MM.1S (cell line): ENCODE measurements around the gene FKBP7.

Experiments used
- DNase-seq: peaks from one replicate; pipeline ENCODE4 v3.0.0-alpha.2; 2015
- H2AFZ ChIP-seq: fragments of 300-600 bp; sonication (generic); 2 replicates; pipeline ENCODE4 v1.6.0; 2016; ENCODE audit warnings: antibody characterized with exemption, low read length
- H3F3A ChIP-seq: fragments of 300-600 bp; sonication (generic); 2 replicates; pipeline ENCODE4 v1.6.1; 2016; ENCODE audit warnings: mild to moderate bottlenecking, antibody characterized with exemption, low read length, moderate library complexity, mixed read lengths; ENCODE audit not compliant: insufficient read depth
- H3K27ac ChIP-seq: fragments of 300-600 bp; sonication (generic); 2 replicates; pipeline ENCODE4 v1.5.1; 2016; ENCODE audit warnings: mild to moderate bottlenecking, low read length
- H3K27me3 ChIP-seq: fragments of 300-600 bp; sonication (generic); replicated peaks from 2 replicates; pipeline ENCODE4 v1.6.0; 2016; ENCODE audit warnings: low read length; ENCODE audit not compliant: insufficient read depth
- H3K36me3 ChIP-seq: fragments of 300-600 bp; sonication (generic); replicated peaks from 2 replicates; pipeline ENCODE4 v1.6.1; 2016; ENCODE audit warnings: mild to moderate bottlenecking, low read length, mixed read lengths; ENCODE audit not compliant: insufficient read depth
- H3K4me1 ChIP-seq: fragments of 300-600 bp; sonication (generic); 2 replicates; pipeline ENCODE4 v1.6.1; 2016; ENCODE audit warnings: low read length, mixed read lengths
- H3K4me2 ChIP-seq: fragments of 300-600 bp; sonication (generic); 2 replicates; pipeline ENCODE4 v1.6.0; 2016; ENCODE audit warnings: low read depth, low read length
- H3K4me3 ChIP-seq: fragments of 300-600 bp; sonication (generic); 2 replicates; pipeline ENCODE4 v1.5.1; 2016; ENCODE audit warnings: low read length, mixed read lengths
- H3K79me2 ChIP-seq: fragments of 300-600 bp; sonication (generic); 2 replicates; pipeline ENCODE4 v1.6.1; 2016; ENCODE audit warnings: mixed run types, low read length, mixed read lengths
- H3K9ac ChIP-seq: fragments of 300-600 bp; sonication (generic); 2 replicates; pipeline ENCODE4 v1.6.1; 2016; ENCODE audit warnings: low read length, mixed read lengths
- H3K9me2 ChIP-seq: fragments of 300-600 bp; sonication (generic); replicated peaks from 2 replicates; pipeline ENCODE4 v1.6.1; 2016; ENCODE audit warnings: mild to moderate bottlenecking, low read length, mixed read lengths; ENCODE audit not compliant: insufficient read depth
- H3K9me3 ChIP-seq: fragments of 300-600 bp; sonication (generic); replicated peaks from 2 replicates; pipeline ENCODE4 v1.6.1; 2016; ENCODE audit warnings: mild to moderate bottlenecking, low read length, mixed read lengths; ENCODE audit not compliant: insufficient read depth
- H4K20me1 ChIP-seq: fragments of 300-600 bp; sonication (generic); 2 replicates; pipeline ENCODE4 v1.6.1; 2016; ENCODE audit warnings: mild to moderate bottlenecking, low read length, moderate library complexity, mixed read lengths; ENCODE audit not compliant: insufficient read depth
- CTCF ChIP-seq: fragments of 300-600 bp; sonication (generic); IDR thresholded peaks from 2 replicates; pipeline ENCODE4 v1.5.1; 2016; ENCODE audit warnings: antibody characterized with exemption, low read length, mixed read lengths
- EZH2 ChIP-seq: fragments of 300-600 bp; sonication (generic); optimal IDR thresholded peaks from 2 replicates; pipeline ENCODE3; 2017; ENCODE audit warnings: low read depth, mild to moderate bottlenecking, antibody characterized with exemption, low read length, mixed read lengths
- EZH2phosphoT487 ChIP-seq: fragments of 300-600 bp; sonication (generic); IDR thresholded peaks from 2 replicates; pipeline ENCODE4 v1.6.1; 2018; ENCODE audit warnings: antibody characterized with exemption, low read length

The FKBP7 gene

GRCh38 chr2:178469219-178469849, 9.1 kb downstream of the FKBP7 start:
- Histone ChIP-seq H3K9ac (no peak overlapping the region), H3K9me3 (no peaks in the 10 kb centered on the region), H3K36me3 (no peaks in the 10 kb centered on the region), H3K27ac (no peak overlapping the region), H3K79me2 (no peaks in the 10 kb centered on the region), H3K27me3 (no peaks in the 10 kb centered on the region), H3K4me1 (no peaks in the 10 kb centered on the region), H3F3A (no peaks in the 10 kb centered on the region), H3K4me3 (no peak overlapping the region), H2AFZ (no peak overlapping the region), H3K9me2 (no peaks in the 10 kb centered on the region), H3K4me2 (no peak overlapping the region), H4K20me1 (no peaks in the 10 kb centered on the region)
- TF ChIP-seq EZH2 (no peak), CTCF (no peak), EZH2phosphoT487 (no peak)
- DNase-seq = no peak

- no peaks in the 10 kb centered on the region for H3K9me3 ChIP-seq
- H3F3A ChIP-seq = 0 out of 2 replicates have a peak, but pooled peaks cover under 1% of the 10 kb centered on the region
- no peak for TF ChIP-seq EZH2
- no peak for TF ChIP-seq EZH2phosphoT487
- TF ChIP-seq CTCF = no peak
- H3K9me2 ChIP-seq = no peaks in the 10 kb centered on the region
- H3K27me3 ChIP-seq = no peaks in the 10 kb centered on the region
- no peaks in the 10 kb centered on the region for H3K79me2 ChIP-seq
- H3K9ac ChIP-seq = no peak overlapping the region
- no peak overlapping the region for H2AFZ ChIP-seq
- H3K4me3 ChIP-seq = no peak overlapping the region
- no peak overlapping the region for H3K4me2 ChIP-seq
- no peaks in the 10 kb centered on the region for H3K36me3 ChIP-seq
- no peaks in the 10 kb centered on the region for H3K4me1 ChIP-seq
- no peaks in the 10 kb centered on the region for H4K20me1 ChIP-seq
- no peak overlapping the region for H3K27ac ChIP-seq
- DNase-seq = no peak
Measured at GRCh38 chr2:178457390-178457886, 21.0 kb downstream of the FKBP7 start.

GRCh38 chr2:178455947-178456346, 22.5 kb downstream of the FKBP7 start:
- Histone ChIP-seq H3K9me3 (no peaks in the 10 kb centered on the region), H3K27ac (no peak overlapping the region), H4K20me1 (no peaks in the 10 kb centered on the region), H3K27me3 (no peaks in the 10 kb centered on the region), H3K4me1 (no peaks in the 10 kb centered on the region), H3K4me3 (no peak overlapping the region), H2AFZ (no peak overlapping the region), H3K79me2 (no peaks in the 10 kb centered on the region), H3K9me2 (no peaks in the 10 kb centered on the region), H3K36me3 (no peaks in the 10 kb centered on the region), H3F3A (0 out of 2 replicates have a peak, but pooled peaks cover 3% of the 10 kb centered on the region), H3K9ac (no peak overlapping the region), H3K4me2 (no peak overlapping the region)
- no peak for DNase-seq
- TF ChIP-seq EZH2 (no peak), EZH2phosphoT487 (no peak), CTCF (no peak)
